Left lung (tissue), 10 donors: ENCODE data around the gene CLASP1. TPM values are rescaled to one million over a fixed set of nuclear protein-coding genes. Genes with fewer than 3 reads are reported as not detected.
"Not testable (repeated sequence)": the region's sequence is repeated elsewhere in the genome, so short reads cannot be mapped to it uniquely, and the experiment has no call there.

Experiments
- ATAC-seq: fragments of 200-7000 bp; cut with Tn5 transposase; one replicate; pipeline ENCODE4 v1.9.1; 2020; ENCODE audit warnings: moderate library complexity
- DNase-seq, 4 donors: peaks; one replicate each; pipeline ENCODE4 v3.0.0-alpha.2; 2013 to 2020
- H3K27ac ChIP-seq, 2 donors: fragments of 200-600 bp; sonication (generic) in 1 of 2; one replicate each; pipeline versions ENCODE4 v1.5.0 to v1.8.0; 2020 to 2021
- H3K27me3 ChIP-seq, 2 donors: fragments of 200-600 bp; sonication (generic) in 1 of 2; one replicate each; pipeline versions ENCODE4 v1.5.0 to v1.8.0; 2020 to 2021
- H3K36me3 ChIP-seq, 2 donors: fragments of 200-600 bp; sonication (generic) in 1 of 2; one replicate each; pipeline versions ENCODE4 v1.5.0 to v1.8.0; 2020 to 2021
- H3K4me1 ChIP-seq, 2 donors: fragments of 200-600 bp; one replicate each; pipeline ENCODE4 v1.8.0; 2021
- H3K4me3 ChIP-seq, 2 donors: fragments of 200-600 bp; sonication (generic) in 1 of 2; one replicate each; pipeline versions ENCODE4 v1.5.0 to v1.8.0; 2020 to 2021; ENCODE audit warnings: mild to moderate bottlenecking in 1 of 2
- H3K9me3 ChIP-seq, 2 donors: fragments of 200-600 bp; sonication (generic) in 1 of 2; one replicate each; pipeline versions ENCODE4 v1.5.0 to v1.8.0; 2020 to 2021
- intact Hi-C, 2 donors: fragments of 100-400 bp; cut with DNase I; formaldehyde crosslinking; loops; one replicate each; pipeline versions ENCODE4 v1.11.2 to v1.14.2; 2022
- polyA plus RNA-seq, 6 donors: library from polyadenylated mRNA; unstranded; fragments of 120-200 nt; gene quantifications; one replicate each; pipeline ENCODE4 v1.2.1, GENCODE V29; 2013; ENCODE audit not compliant: insufficient read length in 6 of 6
- total RNA-seq, 2 donors: library from RNA; stranded (reverse); fragmentation: NEBNext Ultra II Directional; extraction: Animal tissue kit (Norgen Biotek cat#: 25700); gene quantifications; one replicate each; pipeline ENCODE4 v1.2.1, GENCODE V29; 2021
- TF ChIP-seq, protein P1 (sequence below), 2 donors: fragments of 200-600 bp; sonication (generic) in 1 of 2; IDR thresholded peaks; one replicate each; pipeline versions ENCODE4 v1.5.0 to v1.8.0; 2021; ENCODE audit warnings: antibody characterized with exemption in 2 of 2
- donor health status: DM: no; HTN: yes; CAD: no.
- donor health status: DM: no; HTN: no; CAD: no.

CLASP1 gene
- total and polyA plus RNA-seq, 8 donors = 42.9 to 52.1 (median 48.7) TPM

GRCh38 chr2:121695171-121695451 is 45.8 kb upstream of the CLASP1 start:
- intact Hi-C loops = no loop called here
- Histone ChIP-seq H3K4me3 (no peak overlapping the region), H3K27ac (no peak overlapping the region), H3K9me3 (no peaks in the 10 kb centered on the region), H3K4me1 (peaks cover 13 to 23% of the 10 kb centered on the region in 2 donors), H3K27me3 (no peaks in the 10 kb centered on the region), H3K36me3 (no peaks in the 10 kb centered on the region)
- no peak for ATAC-seq
- TF ChIP-seq, protein P1, sequence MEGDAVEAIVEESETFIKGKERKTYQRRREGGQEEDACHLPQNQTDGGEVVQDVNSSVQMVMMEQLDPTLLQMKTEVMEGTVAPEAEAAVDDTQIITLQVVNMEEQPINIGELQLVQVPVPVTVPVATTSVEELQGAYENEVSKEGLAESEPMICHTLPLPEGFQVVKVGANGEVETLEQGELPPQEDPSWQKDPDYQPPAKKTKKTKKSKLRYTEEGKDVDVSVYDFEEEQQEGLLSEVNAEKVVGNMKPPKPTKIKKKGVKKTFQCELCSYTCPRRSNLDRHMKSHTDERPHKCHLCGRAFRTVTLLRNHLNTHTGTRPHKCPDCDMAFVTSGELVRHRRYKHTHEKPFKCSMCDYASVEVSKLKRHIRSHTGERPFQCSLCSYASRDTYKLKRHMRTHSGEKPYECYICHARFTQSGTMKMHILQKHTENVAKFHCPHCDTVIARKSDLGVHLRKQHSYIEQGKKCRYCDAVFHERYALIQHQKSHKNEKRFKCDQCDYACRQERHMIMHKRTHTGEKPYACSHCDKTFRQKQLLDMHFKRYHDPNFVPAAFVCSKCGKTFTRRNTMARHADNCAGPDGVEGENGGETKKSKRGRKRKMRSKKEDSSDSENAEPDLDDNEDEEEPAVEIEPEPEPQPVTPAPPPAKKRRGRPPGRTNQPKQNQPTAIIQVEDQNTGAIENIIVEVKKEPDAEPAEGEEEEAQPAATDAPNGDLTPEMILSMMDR (IDR thresholded peaks at IDR 0.05) = no peak
- no peak for DNase-seq

- TF ChIP-seq, protein P1 (IDR thresholded peaks at IDR 0.05) = no peak
- no peaks in the 10 kb centered on the region for H3K9me3 ChIP-seq
- H3K36me3 ChIP-seq = no peaks in the 10 kb centered on the region
- H3K27me3 ChIP-seq = no peaks in the 10 kb centered on the region
- intact Hi-C loops = no loop called here
- H3K4me3 ChIP-seq = no peak overlapping the region
- peak overlapping the region in 1 of 2 donors; percentile 20 for H3K27ac ChIP-seq
- H3K4me1 ChIP-seq = peaks cover 8 to 17% of the 10 kb centered on the region in 2 donors
- DNase-seq (no peak), ATAC-seq (peak; percentile 24)
Measured at GRCh38 chr2:121694398-121695170, 45.3 kb upstream of the CLASP1 start.

- H3K9me3 ChIP-seq, H3K36me3 ChIP-seq, H3K27ac ChIP-seq, ATAC-seq, H3K4me1 ChIP-seq, H3K27me3 ChIP-seq, intact Hi-C loops, H3K4me3 ChIP-seq, DNase-seq: not testable (repeated sequence)
Measured at GRCh38 chr2:121690572-121690971, 41.3 kb upstream of the CLASP1 start.

- ATAC-seq = no peak
- intact Hi-C loops = no loop called here
- H3K9me3 ChIP-seq = no peaks in the 10 kb centered on the region
Measured at GRCh38 chr2:121690095-121690494, 40.8 kb upstream of the CLASP1 start.

GRCh38 chr2:121689356-121689755 is 40.1 kb upstream of the CLASP1 start:
- intact Hi-C loops = no loop called here
- DNase-seq (peak in 2 of 4 donors; percentile 46 to 83), ATAC-seq (peak; percentile 31)
- no peaks in the 10 kb centered on the region for H3K27me3 ChIP-seq
- peaks cover 0 to 2% of the 10 kb centered on the region in 2 donors for H3K9me3 ChIP-seq
- H3K36me3 ChIP-seq = no peaks in the 10 kb centered on the region
- no peak overlapping the region for H3K4me3 ChIP-seq
- TF ChIP-seq, protein P1 (IDR thresholded peaks at IDR 0.05) = no peak
- H3K4me1 ChIP-seq = peaks cover 0 to 4% of the 10 kb centered on the region in 2 donors
- no peak overlapping the region for H3K27ac ChIP-seq

More at GRCh38 chr2:121690095-121690494, 40.8 kb upstream of the CLASP1 start:
- Histone ChIP-seq H3K4me1 (peaks cover 0 to 4% of the 10 kb centered on the region in 2 donors), H3K27ac (no peak overlapping the region), H3K36me3 (no peaks in the 10 kb centered on the region), H3K4me3 (no peak overlapping the region), H3K27me3 (no peaks in the 10 kb centered on the region)
- TF ChIP-seq, protein P1 (IDR thresholded peaks at IDR 0.05) = no peak
- no peak for DNase-seq

DNA sequence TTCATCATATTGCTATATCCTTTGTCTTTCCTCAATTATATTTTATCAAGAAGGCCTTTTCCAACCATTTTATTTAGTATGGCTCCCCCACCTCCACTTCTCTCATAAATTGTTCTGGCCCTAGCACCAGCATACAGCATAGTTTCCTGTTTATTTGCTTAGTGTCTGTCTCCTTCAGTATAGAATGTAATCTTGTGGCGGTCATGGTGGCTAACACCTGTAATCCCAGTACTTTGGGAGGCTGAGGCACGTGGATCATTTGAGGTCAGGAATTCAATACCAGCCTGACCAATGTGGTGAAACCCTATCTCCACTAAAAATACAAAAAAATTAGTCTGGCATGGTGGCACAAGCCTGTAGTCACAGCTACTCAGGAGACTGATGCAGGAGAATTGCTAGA is 39.6 kb upstream of the CLASP1 start:
- Histone ChIP-seq H3K4me3 (no peak overlapping the region), H3K4me1 (peaks cover 0 to 4% of the 10 kb centered on the region in 2 donors), H3K36me3 (no peaks in the 10 kb centered on the region), H3K9me3 (peaks cover 0 to 6% of the 10 kb centered on the region in 2 donors), H3K27ac (no peak overlapping the region), H3K27me3 (no peaks in the 10 kb centered on the region)
- no peak for ATAC-seq
- intact Hi-C loops = no loop called here
- DNase-seq = no peak
- TF ChIP-seq, protein P1 (IDR thresholded peaks at IDR 0.05) = no peak
